ENCODE results near the gene NRXN3. TPM values are rescaled to one million over a fixed set of nuclear protein-coding genes. Genes with fewer than 3 reads are reported as not detected.

Gene NRXN3
- total RNA-seq, 1 experiment from 2014 or later: not detected

- ChIA-PET POLR2A (no interaction called here), CTCF (no interaction called here)
- Histone ChIP-seq H3K27me3 (ENCODE audit: control insufficient read depth, insufficient read depth, low read length) (no peaks in the 10 kb centered on the region; the same call in none of the 2 replicates), H3K9me3 (ENCODE audit: control insufficient read depth, insufficient read depth, low read depth, low read length) (no peaks in the 10 kb centered on the region), H3K36me3 (ENCODE audit: control insufficient read depth, insufficient read depth, low read length) (no peaks in the 10 kb centered on the region), H3K4me3 (ENCODE audit: low read depth in 2 of 2, low read length in 2 of 2) (no peak overlapping the region), H3K27ac (ENCODE audit: low read length) (no peak overlapping the region), H3K4me1 (ENCODE audit: control insufficient read depth, insufficient read depth, low read length) (no peaks in the 10 kb centered on the region)
- ATAC-seq (no peak), DNase-seq (ENCODE audit: low read depth, low spot score) (no peak)
- TF ChIP-seq TCF7L2 (IDR thresholded peaks at IDR 0.05; ENCODE audit: low read depth, low read length) (no peak), SIN3A (IDR thresholded peaks at IDR 0.05; ENCODE audit: borderline replicate concordance, insufficient read depth, low read depth, low read length) (no peak), CTCF (IDR thresholded peaks at IDR 0.05) (no peak)
- intact Hi-C loops (cut with micrococcal nuclease; ENCODE audit: unreplicated experiment): no loop called here
- in situ Hi-C loops (cut with HindIII; ENCODE audit: low pct_unique_long_range_greater_than_20kb, low sequenced_read_pairs): no loop called here
- BruUV-seq (replicated peaks): no TSS peak
Measured at GRCh38 chr14:78657451-78657850, 487.3 kb downstream of the NRXN3 start.

- Histone ChIP-seq H3K36me3 (ENCODE audit: control insufficient read depth, insufficient read depth, low read length) (no peaks in the 10 kb centered on the region), H3K27me3 (ENCODE audit: control insufficient read depth, insufficient read depth, low read length) (no peaks in the 10 kb centered on the region; the same call in 1 of the 2 replicates), H3K4me3 (ENCODE audit: low read depth in 2 of 2, low read length in 2 of 2) (no peak overlapping the region), H3K9me3 (ENCODE audit: control insufficient read depth, insufficient read depth, low read depth, low read length) (no peaks in the 10 kb centered on the region), H3K27ac (ENCODE audit: low read length) (no peak overlapping the region), H3K4me1 (ENCODE audit: control insufficient read depth, insufficient read depth, low read length) (no peaks in the 10 kb centered on the region)
- POLR2A ChIA-PET: no interaction called here
- no peak for TF ChIP-seq SIN3A (IDR thresholded peaks at IDR 0.05; ENCODE audit: borderline replicate concordance, insufficient read depth, low read depth, low read length)
- no peak for TF ChIP-seq POLR2AphosphoS5 (IDR thresholded peaks at IDR 0.05; ENCODE audit: low read depth, low read length)
- no peak for TF ChIP-seq TCF7L2 (IDR thresholded peaks at IDR 0.05; ENCODE audit: low read depth, low read length)
- TF ChIP-seq CTCF (IDR thresholded peaks at IDR 0.05): no peak
- TF ChIP-seq REST (IDR thresholded peaks at IDR 0.05; ENCODE audit: insufficient read depth in 1 of 2, low read depth in 2 of 2, low read length in 1 of 2): no peak
- intact Hi-C loops (cut with micrococcal nuclease; ENCODE audit: unreplicated experiment) (no loop called here), in situ Hi-C loops (cut with HindIII; ENCODE audit: low pct_unique_long_range_greater_than_20kb, low sequenced_read_pairs) (no loop called here)
- CTCF ChIA-PET: no interaction called here
- DNase-seq (ENCODE audit: low read depth, low spot score): no peak
- no peak for ATAC-seq
- no TSS peak for BruUV-seq (replicated peaks)
Measured at GRCh38 chr14:78664841-78665240, 494.7 kb downstream of the NRXN3 start.

Measured in Panc1 (cell line).